Adrenal gland (tissue), 12 donors: ENCODE results near the gene PNPLA2. TPM values are rescaled to one million over a fixed set of nuclear protein-coding genes. Genes with fewer than 3 reads are reported as not detected.

ENCODE experiments used
- DNase-seq, 7 donors: peaks; one replicate each; pipeline ENCODE4 v3.0.0-alpha.2; 2019 to 2020
- H3K27ac ChIP-seq, 5 donors: fragments of 200-600 bp; sonication (generic) in 4 of 5; 1 replicate in 3 of 5; 2 replicates in 2 of 5; pipeline versions ENCODE4 v1.5.1 to v1.8.0; 2016 to 2020; ENCODE audit warnings: mild to moderate bottlenecking in 1 of 5
- H3K27me3 ChIP-seq: fragments of 200-600 bp; 2 replicates; pipeline ENCODE4 v1.8.0; 2021
- H3K36me3 ChIP-seq, 2 donors: fragments of 200-600 bp; replicated peaks in 1 of 2; 1 replicate in 1 of 2; 2 replicates in 1 of 2; pipeline versions ENCODE4 v1.5.1 to v1.8.0; 2018 to 2022
- H3K4me1 ChIP-seq, 2 donors: fragments of 200-600 bp; replicated peaks in 1 of 2; 1 replicate in 1 of 2; 2 replicates in 1 of 2; pipeline versions ENCODE4 v1.5.1 to v1.8.0; 2018 to 2021
- H3K4me3 ChIP-seq, 4 donors: fragments of 200-600 bp; sonication (generic) in 3 of 4; one replicate each; pipeline ENCODE4 v1.5.1; 2016 to 2018
- H3K9me3 ChIP-seq, 3 donors: fragments of 200-600 bp; sonication (generic) in 1 of 3; replicated peaks in 1 of 3; 1 replicate in 2 of 3; 2 replicates in 1 of 3; pipeline versions ENCODE4 v1.5.1 to v1.8.0; 2016 to 2021
- CTCF ChIP-seq, 6 experiments: fragments of 450-650 bp in 4 of 6; fragments of 200-600 bp in 2 of 6; sonication (generic) in 1 of 6; IDR thresholded peaks; 1 replicate in 5 of 6; 2 replicates in 1 of 6; pipeline versions ENCODE4 v1.5.1 to v1.8.0; 2016 to 2021; ENCODE audit warnings: antibody characterized with exemption in 6 of 6, mild to moderate bottlenecking in 2 of 6, moderate library complexity in 1 of 6
- POLR2A ChIP-seq, 2 donors: fragments of 450-650 bp; IDR thresholded peaks; one replicate each; pipeline ENCODE4 v1.6.1; 2017; ENCODE audit warnings: antibody characterized with exemption in 2 of 2, mild to moderate bottlenecking in 2 of 2, moderate library complexity in 1 of 2
- WGBS, 4 donors: extraction: QIAGEN DNeasy Blood & Tissue Kit in 2 of 4; methylation state at CpG; one replicate each; pipeline versions ENCODE4 v1.1.5 to v1.1.7; 2013 to 2017; 5-methylcytosine and 5-hydroxymethylcytosine counted together
- intact Hi-C, 2 donors: fragments of 100-400 bp; cut with DNase I; formaldehyde crosslinking; loops; one replicate each; pipeline versions ENCODE4 v1.14.1 to v1.15.0; 2022 to 2023
- polyA plus RNA-seq, 3 donors: library from polyadenylated mRNA; stranded (reverse); fragments of 200-250 nt in 2 of 3; fragments of 350-450 nt in 1 of 3; fragmentation: Illumina TruSeq in 1 of 3; extraction: RNeasy Lipid Tissue Mini Kit (QIAGEN cat#74804) in 1 of 3; gene quantifications; one replicate each; pipeline ENCODE4 v1.2.3, GENCODE V29; 2013 to 2014
- total RNA-seq, 9 donors: library from RNA; depleted of rRNA in 4 of 9; stranded (reverse); fragments of >200 nt in 4 of 9; fragments of 120-200 nt in 1 of 9; fragmentation: NEBNext Ultra II Directional in 1 of 9; extraction: Animal tissue kit (Norgen Biotek cat#: 25700) in 1 of 9; gene quantifications; one replicate each; pipeline versions ENCODE4 v1.1.0 to v1.2.4, GENCODE V29; 2013 to 2023
- donor health status: healthy with polysubstance abuse.
- donor health status: Bipolar disorder and iron deficiency.
- donor health status: DM: yes; HTN: yes; CAD: no.
- donor health status: DM: no; HTN: no; CAD: no.
- donor health status: DM: no; HTN: no; CAD: no.
- donor health status: DM: yes; HTN: yes; CAD: no.

The PNPLA2 gene
- total and polyA plus RNA-seq, 12 donors, result 24.1 to 403 (median 124) TPM

- H3K4me1 ChIP-seq, result peaks cover 37 to 65% of the 10 kb centered on the region in 2 donors
- peak in 6 of 7 donors; percentile 54 to 73 (median 60) for DNase-seq
- H3K27me3 ChIP-seq, result no peaks in the 10 kb centered on the region
These were observed 14.5 kb downstream of the PNPLA2 start for GRCh38 chr11:833114-833791.

GRCh38 chr11:833849-834311 lies 15.2 kb downstream of the PNPLA2 start:
- WGBS, 4 donors, result 34 to 57% (median 52%) methylated on average over 6 to 9 of the region's 9 CpGs
- no peaks in the 10 kb centered on the region for H3K9me3 ChIP-seq
- peaks cover 37 to 59% of the 10 kb centered on the region in 2 donors for H3K4me1 ChIP-seq
- intact Hi-C loops, result no loop called here
- H3K4me3 ChIP-seq, result peak overlapping the region in 2 of 4 donors; percentile 69 to 91
- H3K27me3 ChIP-seq, result no peaks in the 10 kb centered on the region
- peak overlapping the region; percentile 53 to 90 (median 87) for H3K27ac ChIP-seq
- peak in 2 of 7 donors; percentile 29 to 60 for DNase-seq
- H3K36me3 ChIP-seq, result peaks cover 0 to 28% of the 10 kb centered on the region in 2 donors
- TF ChIP-seq CTCF (IDR thresholded peaks at IDR 0.05), result no peak
- peak in 1 of 2 donors; percentile 22 for TF ChIP-seq POLR2A (IDR thresholded peaks at IDR 0.05)

More at GRCh38 chr11:833114-833791, 14.5 kb downstream of the PNPLA2 start:
- H3K27ac ChIP-seq, result peak overlapping the region in 4 of 5 donors; percentile 78 to 90 (median 87)
- H3K4me3 ChIP-seq, result peak overlapping the region in 3 of 4 donors; percentile 25 to 91 (median 69)
- TF ChIP-seq CTCF (IDR thresholded peaks at IDR 0.05) (no peak), POLR2A (IDR thresholded peaks at IDR 0.05) (peak in 1 of 2 donors; percentile 47)
- peaks cover 0 to 22% of the 10 kb centered on the region in 2 donors for H3K36me3 ChIP-seq
- WGBS, 4 donors, result 0 to 2% (median 1%) methylated on average over 3 to 54 of the region's 55 CpGs
- H3K9me3 ChIP-seq, result no peaks in the 10 kb centered on the region
- intact Hi-C loops, result no loop called here

- intact Hi-C loops, result no loop called here
- peak; percentile 88 to 93 (median 91) for DNase-seq
- no peaks in the 10 kb centered on the region for H3K27me3 ChIP-seq
- H3K36me3 ChIP-seq, result peaks cover 0 to 36% of the 10 kb centered on the region in 2 donors
- WGBS, 4 donors, result 9 to 34% (median 25%) methylated on average over 10 to 31 of the region's 31 CpGs
- H3K27ac ChIP-seq, result peak overlapping the region; percentile 53 to 90 (median 87)
- H3K4me1 ChIP-seq, result peaks cover 34 to 51% of the 10 kb centered on the region in 2 donors
- TF ChIP-seq POLR2A (IDR thresholded peaks at IDR 0.05) (peak in 1 of 2 donors; percentile 80), CTCF (IDR thresholded peaks at IDR 0.05) (no peak)
- no peaks in the 10 kb centered on the region for H3K9me3 ChIP-seq
- H3K4me3 ChIP-seq, result peak overlapping the region in 1 of 4 donors; percentile 33
These were observed 15.9 kb downstream of the PNPLA2 start for GRCh38 chr11:834371-835316.

GRCh38 chr11:836274-836673 lies 17.6 kb downstream of the PNPLA2 start:
- Histone ChIP-seq H3K36me3 (peaks cover 0 to 44% of the 10 kb centered on the region in 2 donors), H3K27ac (no peak overlapping the region), H3K4me3 (no peak overlapping the region), H3K4me1 (peaks cover 37 to 47% of the 10 kb centered on the region in 2 donors), H3K27me3 (no peaks in the 10 kb centered on the region), H3K9me3 (no peaks in the 10 kb centered on the region)
- peak in 1 of 7 donors; percentile 65 for DNase-seq
- WGBS, 4 donors, result 89 to 92% (median 91%) methylated on average over 5 to 14 of the region's 14 CpGs; no CpG with 5 or more reads in 1 of the 4 donors
- TF ChIP-seq CTCF (IDR thresholded peaks at IDR 0.05) (no peak), POLR2A (IDR thresholded peaks at IDR 0.05) (no peak)
- intact Hi-C loops, result no loop called here
